KMS-11 (cell line): ENCODE measurements around the gene JAKMIP2.
"Not testable (repeated sequence)": the region's sequence is repeated elsewhere in the genome, so short reads cannot be mapped to it uniquely, and the experiment has no call there.

Source experiments
- H2AFZ ChIP-seq: fragments of 200-600 bp; sonication (generic); 2 replicates; pipeline ENCODE4 v1.6.1; 2016; ENCODE audit warnings: antibody characterized with exemption, mixed run types, low read depth
- H3K27ac ChIP-seq: fragments of 200-600 bp; sonication (generic); 2 replicates; pipeline ENCODE4 v1.6.1; 2016; ENCODE audit warnings: mild to moderate bottlenecking, mixed run types
- H3K27me3 ChIP-seq: fragments of 200-600 bp; sonication (generic); 2 replicates; pipeline ENCODE4 v1.6.1; 2017; ENCODE audit warnings: mild to moderate bottlenecking, low read depth, mixed run types, moderate library complexity; ENCODE audit not compliant: insufficient read depth
- H3K36me3 ChIP-seq: fragments of 200-600 bp; sonication (generic); 2 replicates; pipeline ENCODE4 v1.6.1; 2017; ENCODE audit warnings: mild to moderate bottlenecking, mixed run types; ENCODE audit not compliant: insufficient read depth
- H3K4me1 ChIP-seq: fragments of 200-600 bp; sonication (generic); 2 replicates; pipeline ENCODE4 v1.6.1; 2016; ENCODE audit warnings: mild to moderate bottlenecking, low read depth, mixed run types; ENCODE audit not compliant: poor library complexity, severe bottlenecking
- H3K4me2 ChIP-seq: fragments of 200-600 bp; sonication (generic); 2 replicates; pipeline ENCODE4 v1.7.0; 2016; ENCODE audit warnings: mild to moderate bottlenecking, mixed run types
- H3K4me3 ChIP-seq: fragments of 200-600 bp; sonication (generic); IDR thresholded peaks from 2 replicates; pipeline ENCODE4 v1.6.1; 2017; ENCODE audit warnings: low read depth, low read length, mixed read lengths; ENCODE audit not compliant: insufficient read depth
- H3K79me2 ChIP-seq: fragments of 200-600 bp; sonication (generic); 2 replicates; pipeline ENCODE4 v1.6.1; 2016; ENCODE audit warnings: low read depth, mixed run types; ENCODE audit not compliant: insufficient read depth
- H3K9ac ChIP-seq: fragments of 200-600 bp; sonication (generic); 2 replicates; pipeline ENCODE4 v1.6.1; 2016; ENCODE audit warnings: mild to moderate bottlenecking, mixed run types
- H4K20me1 ChIP-seq: fragments of 200-600 bp; sonication (generic); 2 replicates; pipeline ENCODE4 v1.6.1; 2016; ENCODE audit warnings: mild to moderate bottlenecking, mixed run types; ENCODE audit not compliant: insufficient read depth
- CTCF ChIP-seq: fragments of 200-600 bp; sonication (generic); conservative IDR thresholded peaks from 2 replicates; pipeline ENCODE4 v1.6.1; 2017; ENCODE audit warnings: low read depth, mild to moderate bottlenecking, antibody characterized with exemption, low read length, moderate library complexity, mixed read lengths

JAKMIP2 gene

DNA sequence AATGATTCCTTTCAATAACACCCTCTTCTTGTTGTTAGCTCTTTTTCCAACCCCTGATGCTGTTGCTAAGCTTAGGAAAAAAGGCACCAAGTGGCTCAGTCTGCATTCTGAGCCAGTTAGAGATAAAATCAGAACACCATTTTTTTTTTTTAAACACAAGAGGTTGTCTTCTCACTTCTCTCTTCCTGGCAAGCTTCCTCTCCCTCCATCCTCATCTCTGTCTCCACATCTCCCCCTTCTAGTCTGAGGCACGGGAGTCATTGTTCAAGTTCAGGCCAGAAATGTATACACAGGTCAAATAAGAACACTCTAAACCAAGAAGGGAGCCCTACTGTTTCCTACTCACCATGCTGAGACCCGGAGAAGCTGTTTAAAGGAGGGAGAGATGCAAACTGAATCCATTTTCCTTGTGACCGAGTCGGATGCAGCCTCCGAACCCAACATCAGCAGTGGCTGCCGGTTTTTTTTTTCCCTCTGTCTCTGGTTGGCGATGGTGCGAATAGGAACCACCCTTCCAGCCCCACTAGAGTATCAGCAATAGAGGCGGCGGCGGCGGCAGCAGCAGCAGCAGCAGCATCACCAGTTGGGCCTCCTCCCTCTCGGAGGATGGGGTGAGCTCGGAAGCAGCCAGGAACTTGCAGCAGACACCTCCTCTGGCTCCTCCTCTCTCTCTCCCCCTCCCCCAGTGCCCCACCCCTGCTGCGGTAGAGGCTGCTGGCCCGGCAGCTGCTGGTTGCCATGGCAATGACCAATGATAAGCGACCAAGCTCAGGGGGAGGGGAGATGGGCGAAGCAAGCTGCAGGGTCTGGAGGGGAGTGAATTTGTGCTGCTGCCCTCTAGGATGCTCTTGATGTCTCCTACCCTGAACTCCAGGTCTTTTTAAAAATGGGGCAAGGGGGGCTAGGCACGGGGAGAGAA lies at the start of gene JAKMIP2:
JAKMIP2 (minus strand) TSS at position 619 of the 919 bp plus-strand sequence. CDS start 110,922 bp downstream, outside the sequence.
- peaks cover 37% of the 10 kb centered on the region for H3K79me2 ChIP-seq
- H3K27ac ChIP-seq, result peak within 1 kb of the TSS; percentile 78
- H3K4me2 ChIP-seq, result peak within 1 kb of the TSS; percentile 85
- H4K20me1 ChIP-seq, result no peaks in the 10 kb centered on the region
- peaks cover 43% of the 10 kb centered on the region for H3K4me1 ChIP-seq
- peak within 1 kb of the TSS; percentile 59 for H3K9ac ChIP-seq
- peak within 1 kb of the TSS; percentile 77 for H2AFZ ChIP-seq
- no peak within 1 kb of the TSS for H3K4me3 ChIP-seq
- H3K36me3 ChIP-seq, result no peaks in the 10 kb centered on the region
- no peaks in the 10 kb centered on the region for H3K27me3 ChIP-seq
- TF ChIP-seq CTCF, result no peak

DNA sequence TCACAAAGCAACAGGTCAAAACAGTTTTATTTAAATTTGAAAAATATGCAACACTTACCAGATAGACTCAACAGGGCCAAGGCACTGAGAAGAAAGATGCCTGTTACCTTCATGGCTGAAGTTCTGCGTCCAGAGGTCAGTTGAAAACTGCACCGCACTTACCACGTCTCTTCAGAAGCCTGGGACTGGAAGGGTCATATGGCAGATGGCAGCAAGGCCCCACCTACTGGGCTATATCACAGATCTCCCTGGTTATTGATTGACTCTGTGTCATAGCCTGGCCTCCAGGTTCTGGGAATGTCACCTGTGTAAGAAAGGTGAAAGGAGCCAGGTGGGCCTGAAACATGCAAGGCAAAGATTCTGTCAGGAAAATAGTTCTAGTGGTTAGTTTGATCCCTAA lies 48.9 kb upstream of the JAKMIP2 start, which contains the start of gene SPINK1:
SPINK1 (minus strand) TSS at position 207 of the 400 bp plus-strand sequence; CDS start at position 113, 94 bp downstream.
- Histone ChIP-seq H3K4me2 (no peak within 1 kb of the TSS), H3K27ac (no peak within 1 kb of the TSS), H3K27me3 (no peaks in the 10 kb centered on the region), H3K79me2 (no peaks in the 10 kb centered on the region), H2AFZ (no peak within 1 kb of the TSS), H3K9ac (no peak within 1 kb of the TSS), H4K20me1 (no peaks in the 10 kb centered on the region), H3K36me3 (no peaks in the 10 kb centered on the region), H3K4me3 (no peak within 1 kb of the TSS), H3K4me1 (no peaks in the 10 kb centered on the region)
- no peak for TF ChIP-seq CTCF

DNA sequence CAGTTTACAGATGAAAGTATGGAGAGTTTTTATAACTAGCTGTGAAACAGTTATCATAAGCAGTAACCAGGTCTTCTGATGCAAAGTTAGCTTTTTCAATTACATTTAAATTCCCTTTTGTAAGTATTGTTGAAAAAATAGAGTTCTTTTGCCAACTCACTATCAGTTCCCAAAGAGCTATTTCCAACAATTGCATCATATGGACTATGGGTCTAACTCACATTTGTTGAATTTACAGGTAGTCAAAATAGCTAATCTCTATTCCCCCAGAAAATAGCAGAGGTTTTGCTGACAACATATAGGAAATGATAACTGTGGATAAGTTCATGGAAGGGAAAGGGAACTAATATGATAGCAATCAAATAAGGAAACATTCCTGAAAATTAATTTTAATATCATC lies 47.5 kb upstream of the JAKMIP2 start:
- no peak overlapping the region for H3K4me2 ChIP-seq

GRCh38 chr5:147827017-147827416 lies 44.5 kb upstream of the JAKMIP2 start:
- not testable (repeated sequence) for H3K4me2 ChIP-seq, H3K4me1 ChIP-seq, H3K27ac ChIP-seq, H3K4me3 ChIP-seq, H3K36me3 ChIP-seq, H4K20me1 ChIP-seq, H3K27me3 ChIP-seq, H3K9ac ChIP-seq, H3K79me2 ChIP-seq, H2AFZ ChIP-seq

More for the DNA sequence above, 47.5 kb upstream of the JAKMIP2 start:
- Histone ChIP-seq H3K9ac (no peak overlapping the region), H3K79me2 (no peaks in the 10 kb centered on the region), H3K4me1 (no peaks in the 10 kb centered on the region), H3K27me3 (no peaks in the 10 kb centered on the region), H4K20me1 (no peaks in the 10 kb centered on the region), H3K36me3 (no peaks in the 10 kb centered on the region), H3K4me3 (no peak overlapping the region), H3K27ac (no peak overlapping the region), H2AFZ (no peak overlapping the region)
- no peak for TF ChIP-seq CTCF

DNA sequence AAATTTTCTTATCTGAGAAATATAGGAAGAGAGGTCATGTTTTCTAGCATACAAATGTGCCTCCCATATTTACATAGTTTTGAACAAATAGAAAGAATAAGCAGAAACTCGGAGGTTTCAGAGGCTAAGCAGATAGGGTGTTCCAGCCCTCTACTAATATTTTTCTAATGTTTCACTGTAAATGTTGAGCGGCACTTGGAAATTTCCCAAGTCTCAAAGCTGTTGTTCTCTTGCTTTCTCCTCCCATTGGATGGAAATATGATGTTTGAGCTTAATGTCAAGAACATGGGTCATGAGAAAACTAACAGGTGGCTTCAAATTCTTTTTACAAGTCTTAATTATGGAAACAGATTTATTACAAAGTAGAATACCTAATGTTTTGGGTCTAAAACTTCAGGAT lies 43.8 kb upstream of the JAKMIP2 start:
- Histone ChIP-seq H3K4me2 (no peak overlapping the region), H3K27me3 (no peaks in the 10 kb centered on the region), H3K9ac (no peak overlapping the region), H4K20me1 (no peaks in the 10 kb centered on the region), H3K4me1 (no peaks in the 10 kb centered on the region), H2AFZ (no peak overlapping the region), H3K79me2 (no peaks in the 10 kb centered on the region), H3K36me3 (no peaks in the 10 kb centered on the region), H3K27ac (no peak overlapping the region), H3K4me3 (no peak overlapping the region)
- no peak for TF ChIP-seq CTCF
